CD4-positive, CD25-positive, alpha-beta regulatory T cell (primary cell): ENCODE measurements around the gene DDA1. TPM values are rescaled to one million over a fixed set of nuclear protein-coding genes. Genes with fewer than 3 reads are reported as not detected.

Source experiments
- ATAC-seq, 2 donors: fragments of 150-1000 bp; cut with Tn5 transposase; one replicate each; pipeline ENCODE4 v1.10.0; 2021; ENCODE audit warnings: low read depth in 2 of 2, moderate number of reproducible peaks in 2 of 2, moderate library complexity in 1 of 2
- DNase-seq, 3 donors: peaks; one replicate each; pipeline versions ENCODE4 v3.0.0 to v3.0.0-alpha.2; 2012 to 2022; ENCODE audit warnings: mixed read lengths in 1 of 3
- H3K27ac ChIP-seq: one replicate; pipeline ENCODE4 v1.7.0; 2013; ENCODE audit warnings: mild to moderate bottlenecking, low read length; ENCODE audit not compliant: insufficient read depth, poor library complexity, severe bottlenecking
- H3K27me3 ChIP-seq: one replicate; pipeline ENCODE4 v1.7.0; 2013; ENCODE audit warnings: low read length; ENCODE audit not compliant: control insufficient read depth, insufficient read depth
- H3K36me3 ChIP-seq: one replicate; pipeline ENCODE4 v1.7.0; 2013; ENCODE audit warnings: mild to moderate bottlenecking, low read length, moderate library complexity; ENCODE audit not compliant: control insufficient read depth, insufficient read depth
- H3K4me1 ChIP-seq: 2 replicates; pipeline ENCODE4 v1.7.0; 2013; ENCODE audit warnings: mild to moderate bottlenecking, low read length; ENCODE audit not compliant: insufficient read depth, control insufficient read depth, poor library complexity, severe bottlenecking
- H3K4me3 ChIP-seq: one replicate; pipeline ENCODE4 v1.7.0; 2013; ENCODE audit warnings: low read depth, mild to moderate bottlenecking, low read length, moderate library complexity
- H3K9me3 ChIP-seq, 2 experiments: 1 replicate in 1 of 2; 2 replicates in 1 of 2; pipeline ENCODE4 v1.7.0; 2013; ENCODE audit warnings: low read length in 2 of 2, mild to moderate bottlenecking in 1 of 2, moderate library complexity in 1 of 2; ENCODE audit not compliant: control insufficient read depth in 2 of 2
- H3K27ac Mint-ChIP-seq, 3 donors: one replicate each; pipeline ENCODE4 v1.8.0; 2020 to 2022; ENCODE audit warnings: mild to moderate bottlenecking in 3 of 3, mixed read lengths in 3 of 3, moderate library complexity in 2 of 3
- H3K27me3 Mint-ChIP-seq: one replicate; pipeline ENCODE4 v1.8.0; 2022; ENCODE audit warnings: mild to moderate bottlenecking, mixed read lengths
- H3K36me3 Mint-ChIP-seq: one replicate; pipeline ENCODE4 v1.8.0; 2020; ENCODE audit warnings: mixed read lengths
- H3K4me1 Mint-ChIP-seq, 4 donors: one replicate each; pipeline ENCODE4 v1.8.0; 2020 to 2022; ENCODE audit warnings: mixed read lengths in 4 of 4, mild to moderate bottlenecking in 1 of 4
- H3K4me3 Mint-ChIP-seq, 4 donors: one replicate each; pipeline ENCODE4 v1.8.0; 2020 to 2022; ENCODE audit warnings: mild to moderate bottlenecking in 4 of 4, mixed read lengths in 4 of 4, moderate library complexity in 3 of 4
- H3K9me3 Mint-ChIP-seq, 7 donors: one replicate each; pipeline ENCODE4 v1.8.0; 2020 to 2022; ENCODE audit warnings: mixed read lengths in 7 of 7, mild to moderate bottlenecking in 3 of 7, moderate library complexity in 2 of 7
- polyA plus RNA-seq, 4 donors: library from polyadenylated mRNA; unstranded; fragments of 300-500 nt; fragmentation: Illumina TruSeq; gene quantifications; one replicate each; pipeline ENCODE4 v1.2.3, GENCODE V29; 2021
- total RNA-seq: library from RNA; stranded (reverse); gene quantifications from one replicate; pipeline ENCODE4 v1.2.3, GENCODE V29; 2022

DDA1 gene
- total and polyA plus RNA-seq, 5 donors from 2014 or later, result 26.7 to 43.8 (median 33.3) TPM

DNA sequence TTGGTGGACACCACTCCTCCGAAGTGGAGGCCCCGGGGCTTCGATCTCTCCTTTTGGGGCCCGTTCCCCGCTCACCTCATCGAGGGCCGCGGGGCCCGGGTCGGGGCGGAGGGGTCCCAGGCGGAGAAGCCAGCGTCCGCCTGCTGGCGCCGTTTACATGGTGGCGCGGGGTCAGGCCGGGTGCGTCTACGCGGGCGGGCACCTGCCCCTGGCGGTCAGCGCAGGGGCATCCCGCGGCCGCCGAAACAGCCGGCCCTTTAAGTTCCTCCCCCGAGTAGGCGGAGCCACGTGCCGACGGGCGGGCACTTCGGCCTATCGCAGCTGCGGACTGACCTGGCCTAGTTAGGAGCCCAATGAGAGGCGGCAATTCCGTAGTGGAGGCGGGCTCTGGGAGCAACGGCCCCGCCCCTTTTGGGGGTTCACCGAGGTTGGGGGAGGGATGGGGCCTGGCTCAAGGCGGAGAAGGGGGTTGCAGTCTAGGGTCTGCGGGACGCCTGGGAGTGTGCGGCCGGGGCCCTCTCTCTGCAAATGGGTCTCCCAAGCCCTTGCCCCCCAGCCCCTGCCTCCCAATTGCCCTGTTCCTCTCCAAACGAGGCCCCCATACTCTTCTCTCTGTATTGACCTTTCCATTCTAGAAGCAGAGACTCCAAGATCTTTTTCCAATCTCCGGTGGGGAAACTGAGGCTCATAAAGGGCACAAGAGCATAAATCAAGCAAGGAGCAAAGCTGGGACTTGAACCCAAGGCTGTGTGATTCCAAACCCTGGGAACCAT is 6.0 kb upstream of the DDA1 start, which contains the start of gene ABHD8:
Gene ABHD8, minus strand, starts transcription at position 259 of the 773 bp plus-strand sequence. CDS start 1,809 bp downstream, outside the sequence.
- H3K4me1 Mint-ChIP-seq, result peaks cover 5 to 48% (median 22%) of the 10 kb centered on the region in 4 donors
- ATAC-seq, result peak; percentile 71

DNA sequence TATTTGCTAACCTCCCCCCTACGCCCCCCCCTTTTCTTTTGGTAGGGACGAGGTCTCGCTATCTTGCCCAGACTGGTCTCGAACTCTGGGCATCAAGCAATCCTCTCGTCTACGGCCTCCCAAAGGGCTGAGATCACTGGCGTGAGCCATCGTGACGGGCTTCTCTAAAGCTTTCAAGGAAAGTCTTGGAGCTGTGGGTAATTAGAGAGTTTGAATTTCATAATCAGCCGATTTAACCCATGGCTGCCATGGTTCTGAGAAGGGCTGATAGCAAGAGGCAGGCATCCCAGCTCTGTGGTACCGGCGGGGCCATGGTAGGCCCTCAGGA is 5.5 kb upstream of the DDA1 start:
- Mint-ChIP-seq H3K27ac (peak overlapping the region in 2 of 3 donors; percentile 14 to 58), H3K36me3 (no peaks in the 10 kb centered on the region), H3K4me3 (peak overlapping the region; percentile 80 to 96 (median 84)), H3K9me3 (no peaks in the 10 kb centered on the region), H3K4me1 (peaks cover 6 to 48% (median 23%) of the 10 kb centered on the region in 4 donors), H3K27me3 (no peaks in the 10 kb centered on the region)
- DNase-seq (no peak), ATAC-seq (no peak)
- Histone ChIP-seq H3K36me3 (no peaks in the 10 kb centered on the region), H3K4me3 (peak overlapping the region; percentile 32), H3K9me3 (no peaks in the 10 kb centered on the region), H3K27ac (peak overlapping the region; percentile 72), H3K4me1 (peaks cover 40% of the 10 kb centered on the region), H3K27me3 (no peaks in the 10 kb centered on the region)

More for the DNA sequence above, 6.0 kb upstream of the DDA1 start, which contains the start of gene ABHD8:
- peak; percentile 88 to 95 (median 89) for DNase-seq
- H3K27ac Mint-ChIP-seq, result peak within 1 kb of the TSS; percentile 42 to 84 (median 58)
- Histone ChIP-seq H3K36me3 (peaks cover 2% of the 10 kb centered on the region), H3K9me3 (no peaks in the 10 kb centered on the region), H3K27me3 (no peaks in the 10 kb centered on the region), H3K4me1 (peaks cover 40% of the 10 kb centered on the region), H3K4me3 (peak within 1 kb of the TSS; percentile 32), H3K27ac (peak within 1 kb of the TSS; percentile 72)
- peak within 1 kb of the TSS; percentile 80 to 96 (median 84) for H3K4me3 Mint-ChIP-seq
- no peaks in the 10 kb centered on the region for H3K9me3 Mint-ChIP-seq
- peaks cover 1% of the 10 kb centered on the region for H3K36me3 Mint-ChIP-seq
- no peaks in the 10 kb centered on the region for H3K27me3 Mint-ChIP-seq

DNA sequence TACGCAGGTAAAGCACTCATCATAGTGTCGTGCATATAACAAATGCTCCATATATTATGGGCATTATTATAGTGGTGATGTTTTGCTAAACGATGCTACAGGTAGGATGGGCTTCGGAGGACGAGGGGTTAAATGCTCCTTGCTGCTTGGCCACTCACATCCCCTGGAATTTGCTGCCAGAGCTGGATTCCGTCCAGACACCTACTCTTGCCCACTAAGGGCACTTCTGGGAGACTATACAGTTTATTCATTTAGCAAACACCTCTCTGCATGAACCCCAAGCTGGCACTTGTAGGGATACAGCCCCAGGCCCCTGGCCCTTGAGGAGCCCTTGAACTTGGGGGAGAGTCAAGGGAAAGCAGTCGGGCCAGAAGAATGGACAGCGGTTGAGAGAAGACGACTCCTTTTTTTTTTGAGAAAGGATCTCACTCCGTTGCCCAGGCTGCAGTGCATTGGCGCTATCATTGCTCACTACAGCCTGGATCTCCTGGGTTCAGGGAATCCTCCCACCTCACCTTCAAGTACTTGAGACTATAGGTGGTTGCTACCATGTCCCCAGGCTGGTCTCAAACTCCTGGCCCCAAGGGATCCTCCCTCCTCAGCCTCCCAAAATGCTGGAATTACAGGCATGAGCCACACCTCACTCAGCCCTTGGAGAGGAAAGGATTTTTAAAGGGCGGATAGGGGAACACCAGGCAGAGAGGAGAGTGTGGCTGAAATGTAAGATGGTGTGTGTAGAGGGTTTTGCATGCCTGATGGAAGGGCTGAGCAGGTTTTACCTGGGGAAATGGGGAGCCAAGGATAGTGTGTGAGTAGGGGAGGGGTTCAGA is 4.8 kb upstream of the DDA1 start:
- Histone ChIP-seq H3K36me3 (no peaks in the 10 kb centered on the region), H3K4me1 (peaks cover 43% of the 10 kb centered on the region), H3K27me3 (no peaks in the 10 kb centered on the region), H3K4me3 (peak overlapping the region; percentile 44), H3K27ac (peak overlapping the region; percentile 88), H3K9me3 (no peaks in the 10 kb centered on the region)
- peaks cover 5% of the 10 kb centered on the region for H3K36me3 Mint-ChIP-seq
- H3K9me3 Mint-ChIP-seq, result no peaks in the 10 kb centered on the region
- H3K27ac Mint-ChIP-seq, result peak overlapping the region; percentile 73 to 95 (median 79)
- peaks cover 11 to 55% (median 27%) of the 10 kb centered on the region in 4 donors for H3K4me1 Mint-ChIP-seq
- DNase-seq (no peak), ATAC-seq (no peak)
- H3K4me3 Mint-ChIP-seq, result peak overlapping the region; percentile 92 to 96 (median 93)
- H3K27me3 Mint-ChIP-seq, result no peaks in the 10 kb centered on the region

- DNase-seq, result no peak
- peak overlapping the region; percentile 44 for H3K4me3 ChIP-seq
- no peaks in the 10 kb centered on the region for H3K27me3 Mint-ChIP-seq
- no peak for ATAC-seq
- no peaks in the 10 kb centered on the region for H3K9me3 Mint-ChIP-seq
- peaks cover 49% of the 10 kb centered on the region for H3K4me1 ChIP-seq
- H3K4me1 Mint-ChIP-seq, result peaks cover 11 to 56% (median 28%) of the 10 kb centered on the region in 4 donors
- peaks cover 5% of the 10 kb centered on the region for H3K36me3 Mint-ChIP-seq
- no peaks in the 10 kb centered on the region for H3K27me3 ChIP-seq
- H3K27ac ChIP-seq, result peak overlapping the region; percentile 88
- peak overlapping the region; percentile 92 to 96 (median 93) for H3K4me3 Mint-ChIP-seq
- no peaks in the 10 kb centered on the region for H3K9me3 ChIP-seq
- H3K27ac Mint-ChIP-seq, result peak overlapping the region; percentile 73 to 95 (median 79)
- H3K36me3 ChIP-seq, result no peaks in the 10 kb centered on the region
Measured at GRCh38 chr19:17305216-17305516, 4.2 kb upstream of the DDA1 start.

DNA sequence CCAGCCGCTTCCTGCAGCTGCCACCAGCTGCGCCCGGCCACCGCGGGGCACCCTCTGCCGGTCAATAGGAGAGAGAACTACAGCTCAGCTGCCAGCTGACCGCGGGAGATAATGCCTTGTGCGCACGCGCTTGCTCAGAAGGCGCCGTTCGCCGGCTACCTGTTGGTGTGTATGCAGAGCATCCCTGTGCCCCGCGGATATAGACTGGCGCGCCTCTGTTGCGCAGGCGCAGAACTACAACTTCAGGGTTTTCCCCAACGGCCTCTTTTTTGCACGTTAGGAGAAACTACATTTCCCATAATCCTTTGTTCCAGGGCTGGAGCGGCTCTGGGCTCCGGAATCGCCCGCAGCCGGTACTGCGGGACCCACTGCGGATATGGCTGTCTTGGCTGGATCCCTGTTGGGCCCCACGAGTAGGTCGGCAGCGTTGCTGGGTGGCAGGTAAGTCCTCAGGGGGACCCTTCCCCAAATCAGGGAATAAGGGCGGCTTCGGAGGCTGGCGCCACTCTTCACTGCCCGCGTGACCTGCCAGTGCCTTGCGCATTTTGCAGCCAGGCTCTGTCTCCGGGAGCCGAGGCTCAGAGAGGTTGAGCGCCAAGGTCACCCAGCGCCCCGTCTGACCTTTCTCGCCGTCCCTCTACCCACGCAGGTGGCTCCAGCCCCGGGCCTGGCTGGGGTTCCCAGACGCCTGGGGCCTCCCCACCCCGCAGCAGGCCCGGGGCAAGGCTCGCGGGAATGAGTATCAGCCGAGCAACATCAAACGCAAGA is 3.7 kb upstream of the DDA1 start, which contains the start of gene MRPL34:
Gene MRPL34, plus strand, starts transcription at position 356 of the 768 bp plus-strand sequence. Its CDS starts 21 bp downstream, at position 377.
- DNase-seq (peak; percentile 93 to 99 (median 96)), ATAC-seq (peak; percentile 62 to 63)
- H3K27ac Mint-ChIP-seq, result peak within 1 kb of the TSS; percentile 73 to 95 (median 88)
- H3K36me3 Mint-ChIP-seq, result peaks cover 5% of the 10 kb centered on the region
- no peaks in the 10 kb centered on the region for H3K9me3 Mint-ChIP-seq
- Histone ChIP-seq H3K36me3 (no peaks in the 10 kb centered on the region), H3K4me3 (peak within 1 kb of the TSS; percentile 71), H3K4me1 (peaks cover 54% of the 10 kb centered on the region), H3K9me3 (no peaks in the 10 kb centered on the region), H3K27me3 (no peaks in the 10 kb centered on the region), H3K27ac (peak within 1 kb of the TSS; percentile 88)
- H3K4me3 Mint-ChIP-seq, result peak within 1 kb of the TSS; percentile 92 to 96 (median 93)
- H3K27me3 Mint-ChIP-seq, result no peaks in the 10 kb centered on the region
- peaks cover 11 to 62% (median 30%) of the 10 kb centered on the region in 4 donors for H3K4me1 Mint-ChIP-seq

DNA sequence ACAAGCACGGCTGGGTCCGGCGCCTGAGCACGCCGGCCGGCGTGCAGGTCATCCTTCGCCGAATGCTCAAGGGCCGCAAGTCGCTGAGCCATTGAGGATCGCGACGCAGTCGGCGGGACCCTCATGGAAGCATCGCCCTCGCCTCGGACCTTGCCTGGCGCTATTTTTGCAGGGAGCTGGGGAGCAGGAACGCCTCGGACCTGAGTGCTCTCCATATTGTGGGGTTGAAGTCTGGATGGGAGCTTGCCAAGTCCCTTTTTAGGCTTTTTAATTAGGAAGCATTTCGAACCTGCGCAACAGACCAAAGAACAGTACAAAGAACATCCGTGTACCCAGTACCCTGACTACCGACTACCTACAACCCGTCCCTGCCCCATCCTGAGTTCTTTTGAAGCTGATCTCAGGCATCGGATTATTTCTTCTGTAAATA is 3.1 kb upstream of the DDA1 start:
- Mint-ChIP-seq H3K4me1 (peaks cover 11 to 67% (median 32%) of the 10 kb centered on the region in 4 donors), H3K36me3 (peaks cover 5% of the 10 kb centered on the region), H3K9me3 (no peaks in the 10 kb centered on the region), H3K27me3 (no peaks in the 10 kb centered on the region), H3K4me3 (peak overlapping the region; percentile 92 to 96 (median 93)), H3K27ac (peak overlapping the region in 2 of 3 donors; percentile 73 to 88)
- Histone ChIP-seq H3K27me3 (no peaks in the 10 kb centered on the region), H3K27ac (peak overlapping the region; percentile 88), H3K9me3 (no peaks in the 10 kb centered on the region), H3K36me3 (no peaks in the 10 kb centered on the region), H3K4me3 (peak overlapping the region; percentile 71), H3K4me1 (peaks cover 57% of the 10 kb centered on the region)
- ATAC-seq (no peak), DNase-seq (peak in 1 of 3 donors; percentile 26)

DNA sequence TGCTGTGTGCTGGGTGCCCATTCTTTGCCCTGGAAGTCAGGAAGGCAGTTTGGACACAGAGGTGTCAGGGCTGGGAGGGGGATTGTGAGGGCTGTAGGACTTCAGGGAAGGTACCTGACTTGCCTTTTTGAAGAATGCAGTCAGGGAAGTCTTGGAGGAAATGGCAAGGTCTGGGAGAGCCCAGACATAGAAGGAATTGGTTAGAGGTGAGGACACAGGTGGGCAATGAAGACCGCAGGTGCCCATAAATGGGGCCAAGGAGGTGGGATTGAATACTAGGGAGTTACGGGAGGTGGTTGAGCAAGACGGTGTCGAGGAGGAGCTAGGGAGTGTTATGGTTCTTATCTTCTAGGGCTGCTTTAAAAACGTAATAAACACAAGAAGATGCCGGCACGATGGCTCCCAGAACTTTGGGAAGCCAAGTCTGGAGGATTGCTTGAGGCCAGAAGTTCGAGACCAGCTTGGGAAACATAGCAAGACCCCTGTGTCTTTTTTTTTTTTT is 1.4 kb upstream of the DDA1 start:
- Mint-ChIP-seq H3K9me3 (no peaks in the 10 kb centered on the region), H3K4me1 (peaks cover 11 to 62% (median 31%) of the 10 kb centered on the region in 4 donors), H3K36me3 (peaks cover 5% of the 10 kb centered on the region), H3K4me3 (peak overlapping the region in 3 of 4 donors; percentile 48 to 74 (median 72)), H3K27ac (peak overlapping the region in 1 of 3 donors; percentile 93), H3K27me3 (no peaks in the 10 kb centered on the region)
- H3K27ac ChIP-seq, result no peak overlapping the region
- ATAC-seq (no peak), DNase-seq (no peak)
- H3K4me3 ChIP-seq, result no peak overlapping the region
- H3K36me3 ChIP-seq, result no peaks in the 10 kb centered on the region
- peaks cover 47% of the 10 kb centered on the region for H3K4me1 ChIP-seq
- no peaks in the 10 kb centered on the region for H3K9me3 ChIP-seq
- H3K27me3 ChIP-seq, result no peaks in the 10 kb centered on the region
